SK-N-SH treated with all-trans-retinoic acid at 6 μM for 48 hours (cell line): Measurements from ENCODE around the gene PRDM5.

ENCODE experiments used
- ATAC-seq: fragments of 200-7000 bp; cut with Tn5 transposase; 3 replicates; pipeline ENCODE4 v1.9.1; 2020; ENCODE audit warnings: mild to moderate bottlenecking, moderate library complexity
- ARNTL ChIP-seq: fragments of 450-650 bp; formaldehyde crosslinking; IDR thresholded peaks from 2 replicates; pipeline ENCODE4 v1.5.0; 2020; ENCODE audit warnings: low read depth, mild to moderate bottlenecking, moderate library complexity, borderline replicate concordance
- BACH2 ChIP-seq: fragments of 250-450 bp; sonication (Bioruptor Pico); IDR thresholded peaks from 2 replicates; pipeline ENCODE4 v1.9.0; 2021; ENCODE audit warnings: mild to moderate bottlenecking, borderline replicate concordance
- CSDC2 ChIP-seq: fragments of 250-450 bp; sonication (Bioruptor Pico); IDR thresholded peaks from 2 replicates; pipeline ENCODE4 v1.5.0; 2020; ENCODE audit warnings: mild to moderate bottlenecking, moderate library complexity
- ESRRG ChIP-seq: fragments of 250-450 bp; sonication (Bioruptor Pico); IDR thresholded peaks from 2 replicates; pipeline ENCODE4 v1.6.1; 2021; ENCODE audit warnings: mild to moderate bottlenecking
- ISL1 ChIP-seq: fragments of 250-450 bp; sonication (Bioruptor Pico); IDR thresholded peaks from 2 replicates; pipeline ENCODE4 v2.1.2; 2022; ENCODE audit warnings: mild to moderate bottlenecking, moderate library complexity
- OSR1 ChIP-seq: fragments of 250-450 bp; sonication (Bioruptor Pico); IDR thresholded peaks from 2 replicates; pipeline ENCODE4 v1.8.0; 2022; ENCODE audit warnings: moderate library complexity, mild to moderate bottlenecking, inconsistent platforms
- PPARA ChIP-seq: fragments of 250-450 bp; sonication (Bioruptor Pico); IDR thresholded peaks from 2 replicates; pipeline ENCODE4 v1.5.0; 2020; ENCODE audit warnings: mild to moderate bottlenecking, borderline replicate concordance
- SNAI2 ChIP-seq: fragments of 250-450 bp; sonication (Bioruptor Pico); IDR thresholded peaks from 2 replicates; pipeline ENCODE4 v1.5.0; 2020; ENCODE audit warnings: mild to moderate bottlenecking, moderate library complexity
- TCF4 ChIP-seq: fragments of 250-450 bp; sonication (Bioruptor Pico); IDR thresholded peaks from 2 replicates; pipeline ENCODE4 v1.8.0; 2021; ENCODE audit warnings: mild to moderate bottlenecking, moderate library complexity, borderline replicate concordance
- TOX ChIP-seq: fragments of 250-450 bp; sonication (Bioruptor Pico); IDR thresholded peaks from 2 replicates; pipeline ENCODE4 v1.8.0; 2021; ENCODE audit warnings: mild to moderate bottlenecking, moderate library complexity, borderline replicate concordance
- ZC3H10 ChIP-seq: fragments of 250-450 bp; sonication (Bioruptor Pico); IDR thresholded peaks from 2 replicates; pipeline ENCODE4 v1.5.1; 2021; ENCODE audit warnings: mild to moderate bottlenecking, moderate library complexity
- ZFP3 ChIP-seq: fragments of 250-450 bp; sonication (Bioruptor Pico); IDR thresholded peaks from 2 replicates; pipeline ENCODE4 v1.5.0; 2020; ENCODE audit warnings: mild to moderate bottlenecking, moderate library complexity
- ZNF565 ChIP-seq: fragments of 450-650 bp; formaldehyde crosslinking; conservative IDR thresholded peaks from 2 replicates; pipeline ENCODE4 v1.5.0; 2020; ENCODE audit warnings: low read depth, mild to moderate bottlenecking, moderate library complexity
- ZNF70 ChIP-seq: fragments of 450-650 bp; formaldehyde crosslinking; IDR thresholded peaks from 2 replicates; pipeline ENCODE4 v1.5.0; 2020; ENCODE audit warnings: mild to moderate bottlenecking, moderate library complexity
- ZNF8 ChIP-seq: fragments of 450-650 bp; formaldehyde crosslinking; IDR thresholded peaks from 2 replicates; pipeline ENCODE4 v1.5.0; 2020; ENCODE audit warnings: mild to moderate bottlenecking, moderate library complexity
- TF ChIP-seq, protein P1 (sequence below): fragments of 250-450 bp; sonication (Bioruptor Pico); IDR thresholded peaks from 2 replicates; pipeline ENCODE4 v1.5.1; 2021; ENCODE audit warnings: mild to moderate bottlenecking, moderate library complexity
- TF ChIP-seq, protein P2 (sequence below): fragments of 250-450 bp; sonication (Bioruptor Pico); IDR thresholded peaks from 2 replicates; pipeline ENCODE4 v1.5.0; 2020; ENCODE audit warnings: mild to moderate bottlenecking, moderate library complexity
- TF ChIP-seq, protein P3 (sequence below): fragments of 250-450 bp; sonication (Bioruptor Pico); IDR thresholded peaks from 2 replicates; pipeline ENCODE4 v1.8.0; 2021; ENCODE audit warnings: low read depth, mild to moderate bottlenecking, moderate library complexity, borderline replicate concordance
- TF ChIP-seq, protein P4 (sequence below): fragments of 250-450 bp; sonication (Bioruptor Pico); IDR thresholded peaks from 2 replicates; pipeline ENCODE4 v1.5.1; 2020; ENCODE audit warnings: low read depth, mild to moderate bottlenecking, moderate library complexity

The PRDM5 gene

DNA sequence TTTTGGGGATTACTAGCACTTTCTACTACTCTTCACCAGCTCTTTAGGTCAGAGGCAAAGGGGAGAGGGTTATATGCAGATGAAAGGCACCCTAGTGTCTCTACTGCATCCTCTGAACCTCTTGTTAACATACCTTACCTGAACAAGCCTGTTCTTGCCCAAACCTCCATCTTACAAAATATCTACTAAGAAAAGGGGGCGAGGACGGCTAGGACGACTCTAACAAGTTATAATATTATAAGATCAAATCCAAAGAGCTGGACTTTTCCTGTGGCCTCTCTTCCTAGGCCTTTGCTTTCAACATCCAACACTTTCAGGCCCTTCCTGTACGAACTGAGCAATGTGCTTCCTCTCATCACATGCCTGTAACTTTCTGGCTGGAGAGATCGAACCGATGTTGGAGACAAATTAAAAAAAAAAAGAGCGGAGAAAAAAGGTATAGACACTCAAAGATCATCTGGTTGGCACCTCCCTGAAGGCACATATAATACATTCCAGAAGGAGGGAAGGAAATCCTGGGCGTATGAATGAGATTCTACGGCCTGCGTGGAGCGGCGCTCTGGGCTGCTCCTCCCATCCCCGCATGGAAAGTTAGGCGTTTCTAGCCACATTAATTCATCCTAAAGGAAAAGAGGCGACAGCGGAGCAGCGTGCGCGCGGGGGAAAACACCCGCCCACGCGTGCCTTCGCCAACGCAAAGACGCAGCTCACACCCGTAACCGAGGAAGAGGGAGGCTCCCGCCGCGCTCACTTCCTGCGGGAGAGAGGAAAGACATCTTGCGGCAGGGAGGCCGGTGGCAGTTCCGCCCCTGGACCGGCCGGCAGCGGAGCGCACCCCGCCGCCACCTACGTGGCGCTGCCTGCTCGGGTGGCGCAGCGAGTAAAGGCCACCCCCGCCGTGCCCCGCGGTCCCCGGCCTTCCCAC, 808 bp downstream of the PRDM5 start:
- peak; percentile 84 for ATAC-seq
- peak; percentile 26; the same call in 1 of the 2 replicates for TF ChIP-seq ZNF8 (CRISPR knock-in tag)
- TF ChIP-seq, protein P1, sequence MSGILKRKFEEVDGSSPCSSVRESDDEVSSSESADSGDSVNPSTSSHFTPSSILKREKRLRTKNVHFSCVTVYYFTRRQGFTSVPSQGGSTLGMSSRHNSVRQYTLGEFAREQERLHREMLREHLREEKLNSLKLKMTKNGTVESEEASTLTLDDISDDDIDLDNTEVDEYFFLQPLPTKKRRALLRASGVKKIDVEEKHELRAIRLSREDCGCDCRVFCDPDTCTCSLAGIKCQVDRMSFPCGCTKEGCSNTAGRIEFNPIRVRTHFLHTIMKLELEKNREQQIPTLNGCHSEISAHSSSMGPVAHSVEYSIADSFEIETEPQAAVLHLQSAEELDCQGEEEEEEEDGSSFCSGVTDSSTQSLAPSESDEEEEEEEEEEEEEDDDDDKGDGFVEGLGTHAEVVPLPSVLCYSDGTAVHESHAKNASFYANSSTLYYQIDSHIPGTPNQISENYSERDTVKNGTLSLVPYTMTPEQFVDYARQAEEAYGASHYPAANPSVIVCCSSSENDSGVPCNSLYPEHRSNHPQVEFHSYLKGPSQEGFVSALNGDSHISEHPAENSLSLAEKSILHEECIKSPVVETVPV (CRISPR knock-in tag) = no peak

DNA sequence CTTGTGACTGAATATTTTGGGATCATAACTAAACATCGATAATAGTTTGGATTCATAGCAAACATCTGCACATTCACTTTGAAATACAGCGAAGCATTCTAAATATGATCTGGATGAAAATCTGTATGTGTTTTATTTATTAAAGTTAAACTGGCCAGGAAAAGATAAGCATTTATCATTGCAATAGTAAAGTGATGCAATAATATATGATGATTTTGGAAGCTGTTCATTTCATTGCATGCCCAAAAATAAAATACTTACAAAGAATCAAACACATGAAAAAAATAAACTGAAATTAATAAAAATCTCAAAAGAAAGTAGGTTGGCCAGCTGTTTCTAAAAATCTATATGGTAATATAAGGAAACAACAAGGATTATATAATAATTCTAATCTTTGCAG, 1.9 kb downstream of the PRDM5 start:
- no peak for ATAC-seq
- TF ChIP-seq ZNF8 (CRISPR knock-in tag) (no peak), TOX (CRISPR knock-in tag) (no peak), ESRRG (CRISPR knock-in tag) (no peak), SNAI2 (no peak), PPARA (CRISPR knock-in tag) (no peak), ZNF70 (no peak)
- TF ChIP-seq, protein P1 (CRISPR knock-in tag) = no peak

DNA sequence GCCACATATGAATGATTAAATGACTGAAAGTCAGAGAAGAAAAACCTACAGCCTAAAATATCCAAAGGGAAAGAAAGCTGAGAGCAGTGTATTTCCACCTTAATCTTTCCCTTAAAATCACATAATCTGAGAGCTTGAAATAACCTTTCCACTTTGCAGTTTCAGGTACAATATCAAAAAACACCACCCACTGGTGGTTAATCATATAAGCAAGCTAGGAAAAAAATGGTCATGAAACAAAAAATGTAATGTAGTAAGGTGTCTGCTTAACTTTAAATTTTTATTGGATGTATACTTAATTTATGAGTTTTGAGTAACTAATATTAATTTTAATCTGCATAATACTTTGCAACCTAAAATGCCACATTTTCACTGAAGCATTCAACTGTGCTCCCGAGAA, 3.2 kb downstream of the PRDM5 start:
- no peak for TF ChIP-seq SNAI2
- TF ChIP-seq ZC3H10 (CRISPR knock-in tag) = no peak
- TF ChIP-seq ISL1 (CRISPR knock-in tag) = no peak
- TF ChIP-seq ZNF8 (CRISPR knock-in tag) = no peak
- TF ChIP-seq ZNF565 (CRISPR knock-in tag) = no peak
- no peak for TF ChIP-seq OSR1 (CRISPR knock-in tag)
- TF ChIP-seq CSDC2 = no peak
- TF ChIP-seq ESRRG (CRISPR knock-in tag) = no peak
- no peak for TF ChIP-seq ARNTL
- TF ChIP-seq, protein P2, sequence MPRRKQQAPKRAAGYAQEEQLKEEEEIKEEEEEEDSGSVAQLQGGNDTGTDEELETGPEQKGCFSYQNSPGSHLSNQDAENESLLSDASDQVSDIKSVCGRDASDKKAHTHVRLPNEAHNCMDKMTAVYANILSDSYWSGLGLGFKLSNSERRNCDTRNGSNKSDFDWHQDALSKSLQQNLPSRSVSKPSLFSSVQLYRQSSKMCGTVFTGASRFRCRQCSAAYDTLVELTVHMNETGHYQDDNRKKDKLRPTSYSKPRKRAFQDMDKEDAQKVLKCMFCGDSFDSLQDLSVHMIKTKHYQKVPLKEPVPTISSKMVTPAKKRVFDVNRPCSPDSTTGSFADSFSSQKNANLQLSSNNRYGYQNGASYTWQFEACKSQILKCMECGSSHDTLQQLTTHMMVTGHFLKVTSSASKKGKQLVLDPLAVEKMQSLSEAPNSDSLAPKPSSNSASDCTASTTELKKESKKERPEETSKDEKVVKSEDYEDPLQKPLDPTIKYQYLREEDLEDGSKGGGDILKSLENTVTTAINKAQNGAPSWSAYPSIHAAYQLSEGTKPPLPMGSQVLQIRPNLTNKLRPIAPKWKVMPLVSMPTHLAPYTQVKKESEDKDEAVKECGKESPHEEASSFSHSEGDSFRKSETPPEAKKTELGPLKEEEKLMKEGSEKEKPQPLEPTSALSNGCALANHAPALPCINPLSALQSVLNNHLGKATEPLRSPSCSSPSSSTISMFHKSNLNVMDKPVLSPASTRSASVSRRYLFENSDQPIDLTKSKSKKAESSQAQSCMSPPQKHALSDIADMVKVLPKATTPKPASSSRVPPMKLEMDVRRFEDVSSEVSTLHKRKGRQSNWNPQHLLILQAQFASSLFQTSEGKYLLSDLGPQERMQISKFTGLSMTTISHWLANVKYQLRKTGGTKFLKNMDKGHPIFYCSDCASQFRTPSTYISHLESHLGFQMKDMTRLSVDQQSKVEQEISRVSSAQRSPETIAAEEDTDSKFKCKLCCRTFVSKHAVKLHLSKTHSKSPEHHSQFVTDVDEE (CRISPR knock-in tag) = no peak
- no peak for TF ChIP-seq ZNF70
- TF ChIP-seq, all 23 proteins: peak for 0
- ATAC-seq = no peak

DNA sequence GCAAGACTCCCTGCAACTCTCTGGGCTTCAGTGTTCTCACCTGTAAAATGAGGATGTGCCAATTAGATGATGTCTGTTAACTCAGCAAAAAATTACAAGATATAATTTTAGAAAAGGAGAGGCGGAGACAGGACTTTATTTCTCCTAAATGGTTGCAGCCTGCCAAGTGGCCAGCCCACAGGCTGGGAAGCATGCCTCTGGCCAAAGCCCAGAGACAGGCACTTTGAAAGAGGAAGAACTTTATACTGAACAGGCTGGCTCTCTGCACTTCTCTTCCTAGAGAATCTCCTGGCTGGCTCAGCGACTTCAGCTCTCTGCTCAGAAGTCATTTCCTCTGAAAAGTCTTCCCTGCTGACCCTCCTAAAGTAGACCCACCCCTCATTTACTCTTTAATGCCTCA, 3.7 kb downstream of the PRDM5 start:
- no peak for TF ChIP-seq BACH2
- TF ChIP-seq SNAI2 = no peak
- no peak for TF ChIP-seq CSDC2
- no peak for TF ChIP-seq TCF4 (CRISPR knock-in tag)
- TF ChIP-seq ESRRG (CRISPR knock-in tag) = no peak
- TF ChIP-seq ZNF8 (CRISPR knock-in tag) = no peak
- no peak for TF ChIP-seq ZFP3 (CRISPR knock-in tag)
- TF ChIP-seq, all 23 proteins: peak for 0
- peak; percentile 16; the same call in 1 of the 3 replicates for ATAC-seq

DNA sequence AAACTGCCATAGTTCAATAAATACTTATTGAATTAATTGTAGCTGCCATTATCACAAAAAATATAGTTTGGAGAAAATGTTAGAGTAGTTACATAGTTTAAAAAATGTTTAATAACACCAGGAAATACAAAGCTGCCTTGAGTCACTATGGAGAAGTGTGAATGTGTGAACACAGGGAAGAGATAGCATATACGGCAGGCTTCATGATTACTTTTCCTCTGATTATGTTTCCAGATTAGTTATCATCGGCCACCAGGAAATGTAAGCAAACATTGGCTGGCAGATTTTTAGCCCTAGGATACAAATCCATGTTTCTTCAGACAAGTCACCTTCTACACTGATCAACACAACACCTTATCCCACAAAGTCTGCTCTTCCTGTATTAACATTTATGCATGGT, 4.4 kb downstream of the PRDM5 start:
- no peak for ATAC-seq
- TF ChIP-seq, protein P1 (CRISPR knock-in tag) = no peak
- no peak for TF ChIP-seq ZC3H10 (CRISPR knock-in tag)
- TF ChIP-seq, protein P3, sequence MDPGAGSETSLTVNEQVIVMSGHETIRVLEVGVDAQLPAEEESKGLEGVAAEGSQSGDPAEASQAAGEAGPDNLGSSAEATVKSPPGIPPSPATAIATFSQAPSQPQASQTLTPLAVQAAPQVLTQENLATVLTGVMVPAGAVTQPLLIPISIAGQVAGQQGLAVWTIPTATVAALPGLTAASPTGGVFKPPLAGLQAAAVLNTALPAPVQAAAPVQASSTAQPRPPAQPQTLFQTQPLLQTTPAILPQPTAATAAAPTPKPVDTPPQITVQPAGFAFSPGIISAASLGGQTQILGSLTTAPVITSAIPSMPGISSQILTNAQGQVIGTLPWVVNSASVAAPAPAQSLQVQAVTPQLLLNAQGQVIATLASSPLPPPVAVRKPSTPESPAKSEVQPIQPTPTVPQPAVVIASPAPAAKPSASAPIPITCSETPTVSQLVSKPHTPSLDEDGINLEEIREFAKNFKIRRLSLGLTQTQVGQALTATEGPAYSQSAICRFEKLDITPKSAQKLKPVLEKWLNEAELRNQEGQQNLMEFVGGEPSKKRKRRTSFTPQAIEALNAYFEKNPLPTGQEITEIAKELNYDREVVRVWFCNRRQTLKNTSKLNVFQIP (CRISPR knock-in tag) = no peak
- TF ChIP-seq, protein P2 (CRISPR knock-in tag) = no peak
- no peak for TF ChIP-seq PPARA (CRISPR knock-in tag)
- no peak for TF ChIP-seq ZNF565 (CRISPR knock-in tag)
- TF ChIP-seq SNAI2 = no peak
- TF ChIP-seq, protein P4, sequence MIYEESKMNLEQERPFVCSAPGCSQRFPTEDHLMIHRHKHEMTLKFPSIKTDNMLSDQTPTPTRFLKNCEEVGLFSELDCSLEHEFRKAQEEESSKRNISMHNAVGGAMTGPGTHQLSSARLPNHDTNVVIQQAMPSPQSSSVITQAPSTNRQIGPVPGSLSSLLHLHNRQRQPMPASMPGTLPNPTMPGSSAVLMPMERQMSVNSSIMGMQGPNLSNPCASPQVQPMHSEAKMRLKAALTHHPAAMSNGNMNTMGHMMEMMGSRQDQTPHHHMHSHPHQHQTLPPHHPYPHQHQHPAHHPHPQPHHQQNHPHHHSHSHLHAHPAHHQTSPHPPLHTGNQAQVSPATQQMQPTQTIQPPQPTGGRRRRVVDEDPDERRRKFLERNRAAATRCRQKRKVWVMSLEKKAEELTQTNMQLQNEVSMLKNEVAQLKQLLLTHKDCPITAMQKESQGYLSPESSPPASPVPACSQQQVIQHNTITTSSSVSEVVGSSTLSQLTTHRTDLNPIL (CRISPR knock-in tag) = no peak
